Mammary epithelial cell (primary cell): ENCODE data around the gene HSCB.

ENCODE experiments used
- EZH2 ChIP-seq: IDR thresholded peaks from 2 replicates; pipeline ENCODE4 v1.6.1; 2012; ENCODE audit warnings: low read length, inconsistent platforms, borderline replicate concordance
- TF ChIP-seq, protein P1 (sequence below), 2 donors: IDR thresholded peaks in 1 of 2; conservative IDR thresholded peaks in 1 of 2; 2 replicates each; pipeline ENCODE4 v1.5.1; 2011 to 2012; ENCODE audit warnings: inconsistent platforms in 2 of 2, low read length in 2 of 2, mild to moderate bottlenecking in 2 of 2, control low read depth in 1 of 2, low read depth in 1 of 2; ENCODE audit not compliant: insufficient read depth in 1 of 2; ENCODE audit errors: extremely low read depth in 1 of 2

DNA sequence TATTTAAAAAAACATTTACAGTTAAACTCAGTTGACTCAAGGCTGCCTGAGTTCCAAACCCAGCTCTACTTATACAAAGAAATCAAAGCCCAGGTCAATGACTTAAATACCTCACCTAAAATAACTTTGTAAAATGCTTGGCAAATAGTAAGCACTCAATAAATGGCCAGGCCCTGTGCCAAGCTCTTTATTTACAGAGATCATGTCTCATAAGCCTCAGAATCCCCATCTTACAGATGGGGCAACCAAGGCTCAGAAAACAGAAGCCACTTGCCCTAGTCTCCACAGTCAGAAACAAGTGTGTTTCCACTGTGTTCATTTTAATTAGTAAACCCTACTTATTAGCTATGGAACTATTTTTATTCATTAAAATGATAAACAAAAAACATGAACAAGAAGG lies 31.7 kb upstream of the HSCB start:
- TF ChIP-seq, protein P1, sequence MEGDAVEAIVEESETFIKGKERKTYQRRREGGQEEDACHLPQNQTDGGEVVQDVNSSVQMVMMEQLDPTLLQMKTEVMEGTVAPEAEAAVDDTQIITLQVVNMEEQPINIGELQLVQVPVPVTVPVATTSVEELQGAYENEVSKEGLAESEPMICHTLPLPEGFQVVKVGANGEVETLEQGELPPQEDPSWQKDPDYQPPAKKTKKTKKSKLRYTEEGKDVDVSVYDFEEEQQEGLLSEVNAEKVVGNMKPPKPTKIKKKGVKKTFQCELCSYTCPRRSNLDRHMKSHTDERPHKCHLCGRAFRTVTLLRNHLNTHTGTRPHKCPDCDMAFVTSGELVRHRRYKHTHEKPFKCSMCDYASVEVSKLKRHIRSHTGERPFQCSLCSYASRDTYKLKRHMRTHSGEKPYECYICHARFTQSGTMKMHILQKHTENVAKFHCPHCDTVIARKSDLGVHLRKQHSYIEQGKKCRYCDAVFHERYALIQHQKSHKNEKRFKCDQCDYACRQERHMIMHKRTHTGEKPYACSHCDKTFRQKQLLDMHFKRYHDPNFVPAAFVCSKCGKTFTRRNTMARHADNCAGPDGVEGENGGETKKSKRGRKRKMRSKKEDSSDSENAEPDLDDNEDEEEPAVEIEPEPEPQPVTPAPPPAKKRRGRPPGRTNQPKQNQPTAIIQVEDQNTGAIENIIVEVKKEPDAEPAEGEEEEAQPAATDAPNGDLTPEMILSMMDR (conservative IDR thresholded peaks at IDR 0.05 in 1 of 2, IDR thresholded peaks at IDR 0.05 in 1 of 2; ENCODE audit: extremely low read depth in 1 of 2, insufficient read depth in 1 of 2, low read depth in 1 of 2, low read length in 2 of 2) = no peak
- TF ChIP-seq EZH2 = no peak
